Measurements from ENCODE around the gene MGAT4B.

DNA sequence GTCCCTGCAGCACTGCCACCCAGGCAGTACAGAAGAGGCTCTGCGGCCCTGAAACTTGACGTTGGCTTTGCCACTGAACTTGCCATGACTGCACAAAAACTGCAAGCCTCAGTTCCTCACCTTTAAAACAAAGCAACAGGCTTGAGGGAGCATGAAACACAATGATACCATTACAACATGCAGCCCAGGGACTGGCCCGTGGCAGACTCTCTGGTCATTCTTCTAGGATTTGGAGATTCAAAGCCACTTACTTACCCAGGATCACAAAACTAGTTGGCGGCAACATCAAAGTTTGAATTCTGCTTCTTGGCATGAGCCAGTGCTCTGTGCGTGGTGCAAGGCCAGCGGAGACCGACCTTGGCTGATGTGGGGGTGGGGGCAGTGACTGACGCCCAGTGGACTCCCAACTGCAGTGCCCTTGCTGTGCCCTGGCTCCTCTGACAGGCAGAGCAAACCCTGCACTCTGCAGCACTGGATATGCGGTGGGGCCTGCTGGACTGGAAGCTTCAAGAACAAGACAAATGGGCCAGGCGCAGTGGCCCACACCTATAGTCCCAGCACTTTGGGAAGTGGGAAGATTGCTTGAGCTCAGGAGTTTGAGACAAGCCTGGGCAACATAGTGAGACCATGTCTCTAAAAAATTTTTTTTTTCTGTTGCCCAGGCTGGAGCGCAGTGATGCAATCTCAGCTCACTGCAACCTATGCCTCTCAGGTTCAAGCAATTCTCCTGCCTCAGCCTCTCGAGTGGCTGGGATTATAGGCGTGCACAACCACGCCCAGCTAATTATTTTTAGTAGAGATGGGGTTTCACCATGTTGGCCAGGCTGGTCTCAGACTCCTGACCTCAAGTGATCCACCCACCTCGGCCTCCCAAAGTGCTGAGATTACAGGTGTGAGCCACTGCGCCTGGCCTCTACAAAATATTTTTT, 32.9 kb upstream of the MGAT4B start:
- TF ChIP-seq, protein P1, sequence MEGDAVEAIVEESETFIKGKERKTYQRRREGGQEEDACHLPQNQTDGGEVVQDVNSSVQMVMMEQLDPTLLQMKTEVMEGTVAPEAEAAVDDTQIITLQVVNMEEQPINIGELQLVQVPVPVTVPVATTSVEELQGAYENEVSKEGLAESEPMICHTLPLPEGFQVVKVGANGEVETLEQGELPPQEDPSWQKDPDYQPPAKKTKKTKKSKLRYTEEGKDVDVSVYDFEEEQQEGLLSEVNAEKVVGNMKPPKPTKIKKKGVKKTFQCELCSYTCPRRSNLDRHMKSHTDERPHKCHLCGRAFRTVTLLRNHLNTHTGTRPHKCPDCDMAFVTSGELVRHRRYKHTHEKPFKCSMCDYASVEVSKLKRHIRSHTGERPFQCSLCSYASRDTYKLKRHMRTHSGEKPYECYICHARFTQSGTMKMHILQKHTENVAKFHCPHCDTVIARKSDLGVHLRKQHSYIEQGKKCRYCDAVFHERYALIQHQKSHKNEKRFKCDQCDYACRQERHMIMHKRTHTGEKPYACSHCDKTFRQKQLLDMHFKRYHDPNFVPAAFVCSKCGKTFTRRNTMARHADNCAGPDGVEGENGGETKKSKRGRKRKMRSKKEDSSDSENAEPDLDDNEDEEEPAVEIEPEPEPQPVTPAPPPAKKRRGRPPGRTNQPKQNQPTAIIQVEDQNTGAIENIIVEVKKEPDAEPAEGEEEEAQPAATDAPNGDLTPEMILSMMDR (conservative IDR thresholded peaks at IDR 0.05 in 1 of 2, IDR thresholded peaks at IDR 0.05 in 1 of 2; ENCODE audit: low read depth in 1 of 2, low read length in 2 of 2) = no peak
- TF ChIP-seq EZH2 (IDR thresholded peaks at IDR 0.05; ENCODE audit: low read length, missing control alignments) = no peak

Data from fibroblast of lung (primary cell).